Measurements from ENCODE around the gene CCDC40.

CCDC40 gene

DNA sequence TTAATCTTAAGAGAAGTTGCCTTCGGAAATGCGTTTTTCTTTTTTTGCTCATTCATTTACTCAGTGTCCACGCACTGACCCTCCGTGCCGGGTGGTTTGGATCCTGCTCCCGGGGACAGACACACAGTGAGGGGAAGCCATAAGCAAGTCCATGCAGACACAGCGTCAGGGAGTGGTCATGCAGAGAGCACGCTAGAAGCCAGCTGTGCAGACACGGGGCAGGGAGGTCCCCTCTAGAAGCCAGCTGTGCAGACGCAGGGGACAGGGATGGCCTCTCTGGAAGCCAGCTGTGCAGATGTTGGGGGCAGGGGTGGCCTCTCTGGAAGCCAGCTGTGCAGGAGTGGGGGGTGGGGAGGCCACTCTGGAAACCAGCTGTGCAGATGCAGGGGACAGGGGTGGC lies 69.7 kb downstream of the CCDC40 start:
- no peak for DNase-seq (ENCODE audit: low spot score)
- in situ Hi-C loops (cut with MboI; ENCODE audit: low pct_unique_long_range_greater_than_20kb, low sequenced_read_pairs, unreplicated experiment) = no loop called here
- TF ChIP-seq, protein P1, sequence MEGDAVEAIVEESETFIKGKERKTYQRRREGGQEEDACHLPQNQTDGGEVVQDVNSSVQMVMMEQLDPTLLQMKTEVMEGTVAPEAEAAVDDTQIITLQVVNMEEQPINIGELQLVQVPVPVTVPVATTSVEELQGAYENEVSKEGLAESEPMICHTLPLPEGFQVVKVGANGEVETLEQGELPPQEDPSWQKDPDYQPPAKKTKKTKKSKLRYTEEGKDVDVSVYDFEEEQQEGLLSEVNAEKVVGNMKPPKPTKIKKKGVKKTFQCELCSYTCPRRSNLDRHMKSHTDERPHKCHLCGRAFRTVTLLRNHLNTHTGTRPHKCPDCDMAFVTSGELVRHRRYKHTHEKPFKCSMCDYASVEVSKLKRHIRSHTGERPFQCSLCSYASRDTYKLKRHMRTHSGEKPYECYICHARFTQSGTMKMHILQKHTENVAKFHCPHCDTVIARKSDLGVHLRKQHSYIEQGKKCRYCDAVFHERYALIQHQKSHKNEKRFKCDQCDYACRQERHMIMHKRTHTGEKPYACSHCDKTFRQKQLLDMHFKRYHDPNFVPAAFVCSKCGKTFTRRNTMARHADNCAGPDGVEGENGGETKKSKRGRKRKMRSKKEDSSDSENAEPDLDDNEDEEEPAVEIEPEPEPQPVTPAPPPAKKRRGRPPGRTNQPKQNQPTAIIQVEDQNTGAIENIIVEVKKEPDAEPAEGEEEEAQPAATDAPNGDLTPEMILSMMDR (IDR thresholded peaks at IDR 0.05; ENCODE audit: extremely low read depth, insufficient read depth, missing control alignments) = no peak

DNA sequence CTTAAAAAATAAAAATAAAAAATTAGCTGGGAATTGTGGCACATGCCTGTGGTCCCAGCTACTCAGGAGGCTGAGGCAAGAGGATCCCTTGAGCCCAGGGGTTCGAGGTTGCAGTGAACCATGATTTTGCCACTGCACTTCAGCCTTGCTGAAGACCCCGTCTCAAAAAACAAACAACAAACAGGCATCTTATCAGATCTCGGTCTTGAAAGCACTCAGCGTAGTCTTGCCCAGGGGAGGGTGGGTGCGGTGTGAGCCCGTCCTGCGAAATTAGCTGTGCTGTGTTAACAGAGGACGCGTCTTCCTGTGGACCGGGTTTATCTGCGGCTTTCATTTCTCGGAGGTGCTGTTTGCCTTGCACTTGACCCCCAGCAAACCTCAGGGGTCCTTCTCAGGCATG lies 70.3 kb downstream of the CCDC40 start:
- in situ Hi-C loops (cut with MboI; ENCODE audit: low pct_unique_long_range_greater_than_20kb, low sequenced_read_pairs, unreplicated experiment) = no loop called here
- TF ChIP-seq, protein P1 (IDR thresholded peaks at IDR 0.05; ENCODE audit: extremely low read depth, insufficient read depth, missing control alignments) = no peak
- no peak for DNase-seq (ENCODE audit: low spot score)

DNA sequence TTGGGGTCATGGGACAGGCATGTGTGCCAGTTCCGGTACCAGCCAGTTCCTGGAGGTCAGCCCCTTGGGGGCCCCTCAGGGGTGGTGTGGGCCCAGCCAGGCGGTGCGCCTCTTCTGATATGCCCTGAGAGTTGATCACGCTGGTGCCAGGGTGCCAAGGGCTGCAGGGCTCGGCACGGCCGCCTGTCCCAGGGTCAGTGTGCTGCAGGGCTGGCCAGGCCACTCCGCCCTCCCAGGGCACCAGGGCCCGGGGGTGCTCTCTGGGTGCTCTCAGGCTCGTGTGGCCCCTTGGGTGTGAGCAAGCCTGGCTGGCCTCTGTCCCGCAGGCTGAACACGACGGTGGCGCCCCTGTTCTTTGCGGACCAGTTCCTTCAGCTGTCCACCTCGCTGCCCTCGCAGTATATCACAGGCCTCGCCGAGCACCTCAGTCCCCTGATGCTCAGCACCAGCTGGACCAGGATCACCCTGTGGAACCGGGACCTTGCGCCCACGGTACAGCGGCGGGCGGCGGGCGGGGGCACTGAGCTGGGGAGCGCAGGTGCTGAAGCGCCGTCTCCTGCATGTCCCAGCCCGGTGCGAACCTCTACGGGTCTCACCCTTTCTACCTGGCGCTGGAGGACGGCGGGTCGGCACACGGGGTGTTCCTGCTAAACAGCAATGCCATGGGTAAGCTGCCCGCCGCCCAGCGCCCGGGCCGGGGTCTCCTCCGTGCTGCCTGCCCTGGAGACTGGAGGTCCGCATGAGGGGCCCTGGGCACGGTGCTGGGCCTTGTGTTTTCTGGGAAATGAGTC lies 71.0 kb downstream of the CCDC40 start:
- DNase-seq (ENCODE audit: low spot score) = no peak
- TF ChIP-seq, protein P1 (IDR thresholded peaks at IDR 0.05; ENCODE audit: extremely low read depth, insufficient read depth, missing control alignments) = no peak
- in situ Hi-C loops (cut with MboI; ENCODE audit: low pct_unique_long_range_greater_than_20kb, low sequenced_read_pairs, unreplicated experiment) = no loop called here

DNA sequence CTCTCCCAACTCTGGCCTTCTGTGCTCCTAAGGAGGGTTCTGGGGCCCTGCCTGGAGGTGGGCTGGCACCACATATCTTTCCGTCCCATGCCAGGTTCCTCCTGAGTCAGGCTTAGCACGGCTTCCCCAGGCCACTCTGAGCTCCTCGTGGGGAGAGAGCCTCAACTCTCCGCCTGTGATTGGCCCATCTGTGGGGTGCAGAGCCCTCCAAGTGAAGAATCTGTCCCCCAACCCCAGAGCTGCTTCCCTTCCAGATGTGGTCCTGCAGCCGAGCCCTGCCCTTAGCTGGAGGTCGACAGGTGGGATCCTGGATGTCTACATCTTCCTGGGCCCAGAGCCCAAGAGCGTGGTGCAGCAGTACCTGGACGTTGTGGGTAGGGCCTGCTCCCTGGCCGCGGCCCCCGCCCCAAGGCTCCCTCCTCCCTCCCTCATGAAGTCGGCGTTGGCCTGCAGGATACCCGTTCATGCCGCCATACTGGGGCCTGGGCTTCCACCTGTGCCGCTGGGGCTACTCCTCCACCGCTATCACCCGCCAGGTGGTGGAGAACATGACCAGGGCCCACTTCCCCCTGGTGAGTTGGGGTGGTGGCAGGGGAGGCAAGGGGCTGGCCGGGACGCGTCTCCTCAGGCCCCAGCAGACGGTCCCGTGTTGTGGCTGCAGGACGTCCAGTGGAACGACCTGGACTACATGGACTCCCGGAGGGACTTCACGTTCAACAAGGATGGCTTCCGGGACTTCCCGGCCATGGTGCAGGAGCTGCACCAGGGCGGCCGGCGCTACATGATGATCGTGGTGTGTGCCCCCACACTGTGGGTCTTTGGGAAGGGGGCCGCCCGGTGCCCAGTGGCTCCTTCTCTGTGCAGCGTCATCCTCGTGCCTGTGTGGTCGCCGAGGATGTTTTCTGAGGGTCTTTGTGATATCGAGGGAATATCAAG lies 71.9 kb downstream of the CCDC40 start:
- in situ Hi-C loops (cut with MboI; ENCODE audit: low pct_unique_long_range_greater_than_20kb, low sequenced_read_pairs, unreplicated experiment) = no loop called here
- TF ChIP-seq, protein P1 (IDR thresholded peaks at IDR 0.05; ENCODE audit: extremely low read depth, insufficient read depth, missing control alignments) = no peak
- DNase-seq (ENCODE audit: low spot score) = no peak

DNA sequence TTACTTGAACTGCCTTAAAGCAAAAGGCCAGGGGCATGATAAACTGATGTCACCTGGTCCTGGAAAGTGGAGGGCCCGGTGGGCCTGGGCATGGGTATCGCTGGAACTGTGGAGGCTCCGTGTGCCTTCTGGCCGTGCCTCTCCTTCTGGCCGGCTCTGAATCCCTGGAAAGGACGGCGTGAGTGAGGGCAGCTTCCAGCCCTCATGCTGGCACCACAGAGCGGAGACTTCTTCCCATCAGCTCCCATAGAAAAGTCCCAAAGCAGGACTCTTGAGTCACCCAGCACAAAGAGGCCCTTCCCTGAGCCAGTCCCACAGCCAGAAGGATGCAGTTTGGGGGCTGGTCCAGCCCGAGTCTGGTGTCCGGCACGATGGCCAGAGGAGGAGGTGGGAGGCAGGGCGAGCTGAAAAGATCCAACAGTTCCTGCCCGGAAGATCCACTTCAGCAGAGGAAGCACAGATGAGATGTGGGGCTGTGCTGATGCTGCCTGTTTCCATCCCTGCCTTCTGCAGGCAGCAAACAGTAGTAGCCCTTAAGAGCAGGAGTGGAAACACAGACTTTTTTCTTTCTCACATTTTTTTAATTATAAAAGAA lies 72.7 kb downstream of the CCDC40 start:
- in situ Hi-C loops (cut with MboI; ENCODE audit: low pct_unique_long_range_greater_than_20kb, low sequenced_read_pairs, unreplicated experiment) = no loop called here
- TF ChIP-seq, protein P1 (IDR thresholded peaks at IDR 0.05; ENCODE audit: extremely low read depth, insufficient read depth, missing control alignments) = no peak
- no peak for DNase-seq (ENCODE audit: low spot score)

DNA sequence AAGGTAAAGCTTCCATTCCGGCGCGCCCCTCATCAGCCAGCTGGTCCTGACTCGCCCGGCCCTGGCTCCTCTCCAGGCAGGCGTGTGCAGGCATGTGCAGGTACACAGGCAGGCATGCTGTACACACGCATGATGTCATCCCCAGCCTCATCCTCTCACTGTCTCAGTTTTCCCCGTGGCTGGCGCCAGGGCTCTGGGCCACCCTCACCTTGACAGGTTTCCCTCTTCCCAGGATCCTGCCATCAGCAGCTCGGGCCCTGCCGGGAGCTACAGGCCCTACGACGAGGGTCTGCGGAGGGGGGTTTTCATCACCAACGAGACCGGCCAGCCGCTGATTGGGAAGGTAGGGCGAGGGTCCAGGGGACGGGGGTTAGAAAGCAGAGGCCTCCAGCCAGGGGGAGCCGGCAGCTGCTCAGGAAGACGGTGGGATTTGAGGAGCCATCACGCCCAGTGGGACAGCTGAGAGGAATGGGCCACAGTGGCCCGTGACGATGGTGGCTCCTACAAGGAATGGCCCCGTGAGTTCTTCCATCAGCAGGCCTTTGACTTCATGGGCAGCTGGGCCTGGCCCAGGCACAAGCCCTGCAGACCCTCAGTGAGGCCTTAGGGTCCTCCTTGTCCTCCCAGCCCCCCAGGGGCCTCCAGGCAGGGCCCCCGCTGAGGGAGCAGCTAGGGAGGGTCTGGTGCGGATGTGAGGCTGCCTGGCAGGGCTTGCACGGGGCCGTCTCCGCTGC lies 73.4 kb downstream of the CCDC40 start:
- no peak for DNase-seq (ENCODE audit: low spot score)
- in situ Hi-C loops (cut with MboI; ENCODE audit: low pct_unique_long_range_greater_than_20kb, low sequenced_read_pairs, unreplicated experiment) = no loop called here
- TF ChIP-seq, protein P1 (IDR thresholded peaks at IDR 0.05; ENCODE audit: extremely low read depth, insufficient read depth, missing control alignments) = no peak
